ENCODE results near the gene GDF10. TPM values are rescaled to one million over a fixed set of nuclear protein-coding genes. Genes with fewer than 3 reads are reported as not detected.

Gene GDF10
- total and polyA plus RNA-seq, 3 donors from 2014 or later = 17.7 to 47.3 (median 34.4) TPM

GRCh38 chr10:47256751-47257336, 43.2 kb upstream of the GDF10 start:
- H3K27ac ChIP-seq = no peak overlapping the region
- no peaks in the 10 kb centered on the region for H3K9me3 ChIP-seq
- 73 to 79% methylated on average over 4 of the region's 4 CpGs for WGBS, 2 donors
- TF ChIP-seq CTCF (IDR thresholded peaks at IDR 0.05) (no peak), POLR2A (IDR thresholded peaks at IDR 0.05) (no peak)
- H3K36me3 ChIP-seq (ENCODE audit: low read depth, missing control alignments) = no peaks in the 10 kb centered on the region
- H3K4me3 ChIP-seq = no peak overlapping the region
- H3K27me3 ChIP-seq = no peaks in the 10 kb centered on the region
- no peaks in the 10 kb centered on the region for H3K4me1 ChIP-seq
- intact Hi-C loops (cut with DNase I; ENCODE audit: low total_unique reads) = no loop called here
- DNase-seq = no peak

DNA sequence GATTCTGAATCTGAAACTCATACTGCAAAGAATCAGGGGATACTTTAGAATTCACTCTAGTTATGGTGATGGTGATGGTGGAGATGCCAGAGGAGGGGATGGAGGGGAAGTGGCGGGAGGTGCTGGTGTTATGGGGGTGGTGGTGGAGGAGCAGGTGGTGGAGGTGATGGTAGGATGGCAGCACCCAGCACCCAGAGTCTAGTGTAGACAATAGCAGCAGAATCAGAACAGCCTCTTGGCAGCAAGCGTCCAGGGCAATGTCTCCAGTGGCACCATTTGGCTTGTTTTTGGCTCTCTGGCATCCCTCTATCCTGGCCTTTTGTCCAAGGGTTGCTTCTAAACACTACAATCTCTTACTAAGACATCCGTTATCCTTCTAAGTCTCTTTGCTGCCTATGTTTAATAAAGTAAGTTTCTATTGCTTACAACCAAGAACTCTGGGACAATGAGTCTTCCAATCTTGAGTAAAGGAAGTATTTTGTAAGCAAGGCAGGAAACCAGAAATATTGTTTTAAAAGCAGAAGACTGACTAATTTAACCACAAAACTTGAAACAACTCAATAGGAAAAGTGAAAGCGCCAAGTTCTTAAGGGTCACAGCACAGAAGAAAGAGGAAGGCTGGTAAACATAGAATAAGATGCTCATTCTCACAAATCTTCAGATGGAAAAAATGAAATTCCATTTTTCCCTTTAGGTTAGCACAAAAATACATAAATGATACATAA, 42.4 kb upstream of the GDF10 start:
- H3K27ac ChIP-seq = no peak overlapping the region
- H3K36me3 ChIP-seq (ENCODE audit: low read depth, missing control alignments) = no peaks in the 10 kb centered on the region
- no peaks in the 10 kb centered on the region for H3K4me1 ChIP-seq
- no peak for DNase-seq
- no peak for TF ChIP-seq POLR2A (IDR thresholded peaks at IDR 0.05)
- no peak for TF ChIP-seq CTCF (IDR thresholded peaks at IDR 0.05)
- intact Hi-C loops (cut with DNase I; ENCODE audit: low total_unique reads) = no loop called here
- no peak overlapping the region for H3K4me3 ChIP-seq
- no peaks in the 10 kb centered on the region for H3K9me3 ChIP-seq
- 86 to 90% methylated on average over 4 of the region's 4 CpGs for WGBS, 2 donors
- H3K27me3 ChIP-seq = no peaks in the 10 kb centered on the region

DNA sequence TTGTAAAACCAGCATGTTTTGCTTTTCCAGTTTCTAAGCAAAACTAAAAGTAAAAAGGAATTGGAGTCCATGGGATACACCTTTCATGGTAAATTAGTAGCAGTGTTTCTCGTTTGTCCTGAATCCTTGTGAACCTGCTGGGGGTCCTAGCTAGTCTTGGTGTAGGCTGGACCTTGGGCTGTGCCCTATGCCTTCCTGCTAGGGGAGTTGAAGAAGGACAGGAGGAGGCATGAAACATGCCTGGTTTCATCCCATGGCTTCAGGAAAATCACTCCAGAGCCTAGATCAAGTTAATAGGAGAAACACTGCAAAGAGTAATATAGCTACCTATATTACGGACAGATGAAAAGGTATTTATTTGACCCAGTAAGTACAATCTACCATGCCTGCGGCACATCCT, 41.1 kb upstream of the GDF10 start:
- intact Hi-C loops (cut with DNase I; ENCODE audit: low total_unique reads) = no loop called here
- WGBS, 2 donors = 84 to 92% methylated on average over 3 of the region's 3 CpGs
- Histone ChIP-seq H3K4me1 (no peaks in the 10 kb centered on the region), H3K36me3 (ENCODE audit: low read depth, missing control alignments) (no peaks in the 10 kb centered on the region), H3K4me3 (no peak overlapping the region), H3K27me3 (no peaks in the 10 kb centered on the region), H3K9me3 (no peaks in the 10 kb centered on the region), H3K27ac (no peak overlapping the region)
- no peak for DNase-seq
- TF ChIP-seq POLR2A (IDR thresholded peaks at IDR 0.05) (no peak), CTCF (IDR thresholded peaks at IDR 0.05) (no peak)

- H3K36me3 ChIP-seq (ENCODE audit: low read depth, missing control alignments) = no peaks in the 10 kb centered on the region
- H3K27me3 ChIP-seq = no peaks in the 10 kb centered on the region
- whole genome bisulfite sequencing, 2 donors = 60 to 84% methylated on average over 3 to 5 of the region's 5 CpGs
- H3K4me1 ChIP-seq = no peaks in the 10 kb centered on the region
- no peak for TF ChIP-seq CTCF (IDR thresholded peaks at IDR 0.05)
- H3K9me3 ChIP-seq = no peaks in the 10 kb centered on the region
- no peak overlapping the region for H3K27ac ChIP-seq
- no peak for DNase-seq
- intact Hi-C loops (cut with DNase I; ENCODE audit: low total_unique reads) = no loop called here
- H3K4me3 ChIP-seq = no peak overlapping the region
Measured at GRCh38 chr10:47259466-47259865, 40.5 kb upstream of the GDF10 start.

Measured in testis (tissue), 3 donors.